Left kidney (tissue), 2 donors: ENCODE results near the gene OSM. TPM values are rescaled to one million over a fixed set of nuclear protein-coding genes. Genes with fewer than 3 reads are reported as not detected.
"Not testable (repeated sequence)": the region's sequence is repeated elsewhere in the genome, so short reads cannot be mapped to it uniquely, and the experiment has no call there.

ENCODE experiments used
- DNase-seq: peaks from one replicate; pipeline ENCODE4 v3.0.0-alpha.2; 2013
- polyA plus RNA-seq: library from polyadenylated mRNA; unstranded; fragments of 120-200 nt; gene quantifications from one replicate; pipeline ENCODE4 v1.2.1, GENCODE V29; 2013; ENCODE audit not compliant: insufficient read length

Gene OSM
- polyA plus RNA-seq, 1 donor = not detected

GRCh38 chr22:30244066-30244465 lies 22.6 kb downstream of the OSM start:
- no peak for DNase-seq

DNA sequence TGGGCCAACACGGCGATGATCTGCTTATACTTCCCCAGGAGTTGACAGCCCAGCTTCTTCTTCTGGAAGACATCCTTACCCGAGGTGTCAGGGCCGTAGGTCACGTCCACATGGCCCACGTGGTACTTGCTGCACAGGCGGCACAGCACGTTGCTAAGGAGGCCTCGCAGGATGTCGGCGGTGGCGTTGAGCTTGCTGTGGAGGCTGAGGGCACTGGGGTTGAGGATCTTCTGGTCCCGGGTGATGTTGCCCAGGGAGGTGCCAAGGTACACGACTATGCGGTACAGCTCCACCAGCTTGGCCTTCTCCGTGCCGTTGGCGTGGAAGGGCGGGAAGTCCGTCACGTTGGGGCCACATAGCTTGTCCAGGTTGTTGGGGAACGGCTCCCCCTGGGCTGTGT lies 23.0 kb downstream of the OSM start:
- DNase-seq = no peak

GRCh38 chr22:30241576-30242371 lies 24.9 kb downstream of the OSM start:
- no peak for DNase-seq

- DNase-seq = no peak
These were observed 25.9 kb downstream of the OSM start for GRCh38 chr22:30240541-30241417.

DNA sequence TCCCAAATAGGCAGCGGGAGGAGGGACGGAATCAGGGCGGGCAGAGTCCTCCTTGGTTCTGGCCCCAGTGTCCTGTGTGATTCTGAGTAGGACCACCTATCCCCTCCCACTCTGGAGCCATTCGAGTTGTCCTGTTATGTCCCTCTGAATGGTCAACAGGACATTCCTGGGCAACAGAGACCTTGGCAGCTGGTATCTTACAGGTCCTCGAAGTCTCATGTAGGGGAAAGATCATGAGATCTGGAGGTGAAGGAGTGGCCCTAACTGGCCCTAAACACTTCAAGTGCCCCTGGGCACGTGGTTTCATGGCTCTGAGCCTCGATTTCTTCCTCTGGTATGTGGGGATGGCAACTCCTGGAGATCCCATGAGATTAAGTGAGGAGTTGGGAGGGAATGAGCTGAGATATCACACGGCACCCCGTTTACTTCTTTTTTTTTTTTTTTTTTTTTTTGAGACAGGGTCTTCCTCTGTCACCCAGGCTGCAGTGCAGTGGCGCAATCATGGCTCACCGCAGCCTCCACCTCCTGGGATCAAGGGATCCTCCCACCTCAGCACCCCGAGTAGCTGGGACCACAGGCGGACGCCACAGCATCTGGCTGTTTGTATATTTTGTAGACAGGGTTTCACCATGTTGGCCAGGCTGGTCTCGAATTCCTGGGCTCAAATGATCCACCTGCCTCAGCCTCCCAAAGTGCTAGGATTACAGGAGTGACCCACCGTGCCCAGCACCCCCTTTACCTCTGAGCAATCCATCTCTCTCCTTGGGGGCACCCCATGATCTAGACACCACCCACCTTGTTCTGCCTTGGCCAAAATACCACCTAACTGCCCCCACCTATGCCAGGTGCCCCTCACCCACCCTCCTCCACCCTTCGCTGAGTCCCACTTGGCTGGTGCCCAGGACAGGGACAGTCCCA lies 26.9 kb downstream of the OSM start:
- DNase-seq = no peak

DNA sequence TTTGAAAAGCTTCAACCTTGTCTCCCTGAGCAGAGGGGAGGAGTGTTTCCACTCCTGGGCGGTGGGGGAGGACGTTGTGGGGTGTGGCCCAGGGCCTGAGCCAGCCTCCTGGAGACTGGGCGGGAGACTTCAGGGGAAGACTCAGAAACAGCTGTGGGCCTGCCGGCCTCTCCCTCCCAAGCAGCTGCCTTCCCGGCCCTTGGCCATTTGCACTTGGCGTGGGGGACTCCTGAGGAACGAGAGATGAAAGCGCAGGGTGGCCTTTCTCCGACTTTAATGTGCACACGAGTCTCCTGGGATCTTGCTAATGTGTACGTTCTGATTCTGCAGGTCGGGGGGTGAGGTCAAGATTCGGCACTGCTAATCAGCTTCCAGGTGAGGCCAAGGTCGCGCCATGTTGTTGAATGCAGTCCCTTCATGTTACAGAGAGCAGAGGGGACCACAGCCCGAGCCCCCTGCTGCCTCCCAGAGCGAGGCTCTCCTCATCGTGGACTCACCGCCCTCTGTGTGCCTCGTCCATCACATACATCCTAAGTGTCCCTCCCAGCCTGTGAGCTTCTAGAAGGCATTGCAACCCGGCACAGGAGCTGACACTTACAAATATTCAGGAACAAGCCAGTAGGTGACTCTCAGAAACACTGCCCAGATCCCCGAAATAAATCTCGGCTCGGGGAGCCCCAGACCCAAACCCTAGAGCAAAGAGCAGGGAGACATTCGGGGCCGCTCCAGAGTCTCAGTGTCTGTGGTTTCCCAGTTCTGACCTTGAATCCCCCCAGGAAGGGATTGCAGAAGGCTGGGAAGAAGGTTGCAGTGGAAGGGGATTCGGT lies 27.8 kb downstream of the OSM start:
- peak; percentile 66 for DNase-seq

DNA sequence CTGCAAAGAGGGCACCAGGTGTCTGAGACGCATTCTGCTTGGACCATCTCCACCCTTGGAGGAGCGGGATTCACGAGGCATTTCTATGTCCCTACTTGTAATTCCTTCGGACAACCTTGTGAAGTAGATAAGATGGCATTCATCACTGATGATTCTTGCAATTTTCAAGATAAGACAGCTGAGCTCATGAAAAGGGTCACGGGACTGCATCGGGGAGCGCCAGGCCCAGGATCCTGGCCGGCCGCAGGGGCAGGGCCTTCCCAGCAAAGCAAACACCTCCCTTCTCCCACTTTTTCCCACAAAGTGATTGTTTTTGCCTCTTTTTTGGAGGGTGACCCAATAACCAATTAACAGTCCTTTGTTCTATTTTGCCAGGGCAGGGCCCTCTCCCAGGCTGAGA lies 28.5 kb downstream of the OSM start:
- DNase-seq = no peak

GRCh38 chr22:30236875-30237274 lies 29.8 kb downstream of the OSM start:
- no peak for DNase-seq

DNA sequence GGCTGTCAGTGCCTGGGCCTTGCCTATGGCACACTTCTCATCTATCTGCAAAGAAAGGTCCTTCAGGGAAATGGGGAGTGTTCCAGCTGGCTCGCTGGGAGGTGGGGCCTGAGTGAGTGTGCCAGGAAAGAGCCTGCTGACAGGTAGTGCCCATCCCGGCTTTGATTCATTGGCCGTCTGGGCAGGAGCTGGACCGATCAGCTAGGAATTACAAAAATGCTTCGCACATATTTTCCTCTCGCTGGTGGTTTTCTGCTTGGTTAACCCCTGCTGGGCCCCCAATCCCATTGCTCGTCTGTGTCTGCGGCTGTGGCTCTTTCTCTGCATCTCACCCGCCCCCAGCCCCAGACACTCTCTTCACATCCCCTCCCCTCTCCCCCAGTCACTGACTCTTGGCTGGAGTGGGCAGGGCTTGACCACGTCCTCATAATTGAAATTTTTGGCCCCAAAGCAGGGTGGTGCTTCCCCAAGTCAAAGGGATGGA lies 30.9 kb downstream of the OSM start:
- DNase-seq = no peak

GRCh38 chr22:30234786-30235470 lies 31.7 kb downstream of the OSM start:
- no peak for DNase-seq

GRCh38 chr22:30234325-30234724 lies 32.3 kb downstream of the OSM start:
- DNase-seq = not testable (repeated sequence)

DNA sequence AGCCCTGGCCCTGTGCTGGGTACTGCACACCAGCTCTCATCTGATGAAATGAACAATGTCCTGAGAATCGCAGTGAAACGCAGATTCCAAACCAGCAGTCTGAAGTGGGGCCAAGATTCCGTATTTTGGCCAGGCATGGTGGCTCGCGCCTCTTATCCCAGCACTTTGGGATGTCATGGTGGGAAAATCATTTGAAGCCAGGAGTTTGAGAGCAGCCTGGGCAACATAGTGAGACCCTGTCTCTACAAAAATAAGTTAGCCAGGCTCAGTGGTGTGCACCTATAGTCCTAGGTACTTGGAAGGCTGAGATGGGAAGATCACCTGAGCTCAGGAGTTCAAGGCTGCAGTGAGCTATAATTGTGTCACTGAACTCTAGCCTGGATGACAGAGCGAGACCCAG lies 33.1 kb downstream of the OSM start:
- no peak for DNase-seq

DNA sequence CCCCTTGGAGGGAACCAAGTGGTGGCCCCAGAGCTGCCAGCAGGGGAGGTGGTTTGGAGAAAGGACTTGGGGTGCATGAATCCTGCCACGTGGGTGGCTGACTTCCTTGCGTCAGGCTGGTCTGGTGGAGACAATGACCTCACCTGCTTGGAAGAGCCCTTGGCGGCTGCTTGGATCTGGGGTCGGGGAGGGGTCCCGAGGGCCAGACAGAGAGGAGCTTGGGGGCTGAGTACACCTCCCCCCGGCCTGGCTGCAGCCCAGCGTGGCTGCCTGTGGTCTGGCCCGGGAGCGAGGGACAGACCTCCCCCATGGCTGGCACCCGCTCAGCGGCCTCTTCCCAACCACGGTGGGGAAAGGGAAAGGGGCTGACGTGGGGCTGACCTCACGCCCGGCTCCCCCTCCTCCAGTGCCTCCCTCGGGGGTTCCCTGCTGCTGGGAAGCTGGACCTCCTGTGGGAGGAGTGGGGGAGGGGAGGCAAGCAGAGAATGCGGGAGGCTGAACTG lies 33.9 kb downstream of the OSM start:
- DNase-seq = no peak

- no peak for DNase-seq
These were observed 35.7 kb downstream of the OSM start for GRCh38 chr22:30230787-30231461.

GRCh38 chr22:30230330-30230729 lies 36.3 kb downstream of the OSM start:
- DNase-seq = no peak

GRCh38 chr22:30228509-30229359 lies 37.9 kb downstream of the OSM start:
- no peak for DNase-seq

DNA sequence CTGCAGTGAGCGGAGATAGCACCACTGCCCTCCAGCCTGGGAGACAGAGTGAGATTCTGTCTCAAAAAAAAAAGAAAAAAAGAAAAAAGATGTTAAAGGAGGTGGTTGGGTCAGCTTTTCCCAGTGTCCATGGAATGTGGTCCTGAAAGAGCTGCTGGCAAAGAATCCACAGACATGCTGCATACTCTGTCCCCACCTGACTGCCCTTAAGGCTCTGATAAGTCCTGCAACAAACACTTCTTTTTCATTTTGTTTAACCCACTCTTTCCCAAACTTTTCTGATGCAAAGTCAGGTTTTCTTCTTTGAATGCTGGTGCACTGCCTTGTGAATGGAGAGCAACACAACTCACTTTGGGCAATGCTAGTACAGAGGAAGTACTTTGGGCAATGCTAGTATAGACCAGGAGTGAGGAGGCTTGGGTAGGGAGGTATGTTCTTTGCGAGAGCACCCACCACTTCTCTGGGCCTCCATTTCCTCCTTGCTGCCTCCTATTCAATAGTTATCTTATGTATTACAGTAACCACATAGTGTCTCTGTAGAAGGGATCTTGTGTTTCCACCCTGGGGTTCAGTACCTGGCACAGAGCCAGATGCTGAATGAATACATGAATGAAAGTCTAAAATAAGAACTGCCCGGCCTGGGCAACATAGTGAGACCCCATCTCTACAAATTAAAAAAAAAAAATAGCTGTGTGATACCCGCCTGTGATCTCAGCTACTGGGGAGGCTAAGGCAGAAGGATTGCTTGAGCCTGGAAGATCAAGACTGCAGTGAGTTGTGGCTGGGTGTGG lies 39.0 kb downstream of the OSM start:
- DNase-seq = no peak
